ENCODE measurements around the gene GRK1.

- TF ChIP-seq EZH2phosphoT487 (IDR thresholded peaks at IDR 0.05; ENCODE audit: borderline replicate concordance, low read depth, low read length) (no peak), CTCF (conservative IDR thresholded peaks at IDR 0.05; ENCODE audit: low read length) (no peak)
These were observed 68.7 kb downstream of the GRK1 start for GRCh38 chr13:113735750-113736149.
